LNCAP (cell line): ENCODE results near the gene KLK6.

Experiments
- CTCF ChIP-seq: fragments of 450-650 bp; IDR thresholded peaks from 2 replicates; pipeline ENCODE4 v1.5.1; 2017; ENCODE audit warnings: mild to moderate bottlenecking

KLK6 gene

GRCh38 chr19:50982186-50982585 is 12.8 kb upstream of the KLK6 start:
- TF ChIP-seq CTCF: no peak

DNA sequence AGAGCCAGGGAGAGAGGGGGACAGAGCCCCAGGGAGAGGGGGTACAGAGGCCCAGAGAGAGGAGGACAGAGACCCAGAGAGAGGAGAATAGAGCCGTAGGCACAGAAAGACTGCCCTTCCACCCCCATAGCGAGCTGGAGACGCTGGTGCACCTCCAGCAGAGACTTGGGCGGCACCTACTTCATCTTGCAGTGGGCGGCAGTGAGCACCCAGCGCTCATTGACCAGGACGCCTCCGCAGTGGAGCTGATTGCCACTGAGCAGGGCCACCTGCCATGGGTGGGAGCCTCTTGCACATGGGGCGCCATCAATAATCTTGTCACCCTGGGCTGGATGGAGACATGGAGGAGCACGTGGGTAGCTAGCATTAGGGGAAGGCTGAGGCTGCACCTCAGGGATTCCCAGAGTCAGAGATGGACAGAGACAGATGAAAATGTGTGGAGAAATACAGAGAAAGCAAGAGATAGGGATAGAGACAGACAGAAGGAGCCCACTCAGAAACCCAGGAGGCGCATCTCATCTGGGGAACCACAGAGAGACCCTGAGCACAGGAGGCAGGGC is 12.3 kb upstream of the KLK6 start:
- no peak for TF ChIP-seq CTCF

DNA sequence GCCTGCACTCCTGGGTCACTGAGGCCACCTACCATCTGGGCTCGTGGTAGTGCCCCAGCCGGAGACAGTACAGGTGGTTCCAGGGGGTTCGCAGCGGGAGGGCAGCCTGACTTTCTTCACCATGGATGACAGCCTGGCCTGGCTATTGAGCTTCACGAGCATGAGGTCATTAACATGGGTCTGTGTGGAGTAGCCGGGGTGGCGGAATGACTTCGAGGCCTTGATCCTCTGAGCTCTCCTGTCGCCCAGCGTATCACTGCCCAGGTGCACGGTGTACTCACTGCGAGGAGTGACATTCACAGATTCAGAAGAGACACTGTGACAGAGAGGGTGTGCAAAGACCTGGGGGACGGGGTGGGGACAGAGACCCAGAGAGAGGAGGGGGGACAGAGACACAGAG is 10.8 kb upstream of the KLK6 start:
- TF ChIP-seq CTCF: no peak

DNA sequence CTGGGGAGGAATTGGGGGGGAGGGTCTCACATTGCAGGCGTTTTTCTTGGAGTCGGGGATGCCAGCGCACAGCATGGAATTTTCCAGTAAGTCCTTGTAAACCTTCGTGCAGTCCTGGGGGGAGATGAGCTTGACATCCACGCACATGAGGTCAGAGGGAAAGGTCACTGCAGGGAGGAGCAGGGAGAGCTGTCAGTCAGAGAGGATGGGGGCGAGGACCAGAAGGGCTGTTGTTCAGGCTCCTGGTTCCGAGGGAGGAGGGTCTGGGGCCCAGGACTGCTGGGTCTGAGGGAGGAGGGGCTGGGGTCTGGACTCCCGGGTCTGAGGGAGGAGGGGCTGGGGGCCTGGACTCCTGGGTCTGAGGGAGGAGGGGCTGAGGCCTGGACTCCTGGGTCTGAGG is 10.4 kb upstream of the KLK6 start:
- no peak for TF ChIP-seq CTCF

GRCh38 chr19:50978772-50979390 is 9.5 kb upstream of the KLK6 start:
- no peak for TF ChIP-seq CTCF

GRCh38 chr19:50977626-50978025 is 8.2 kb upstream of the KLK6 start:
- TF ChIP-seq CTCF: no peak

GRCh38 chr19:50975766-50976165 is 6.4 kb upstream of the KLK6 start:
- no peak for TF ChIP-seq CTCF
